GM10847 (cell line): Measurements from ENCODE around the gene ZKSCAN8.

Source experiments
- POLR2A ChIP-seq: IDR thresholded peaks from 2 replicates; pipeline ENCODE4 v1.6.1; 2011; ENCODE audit not compliant: insufficient read length; ENCODE audit errors: extremely low read depth

Gene ZKSCAN8

GRCh38 chr6:28141500-28142329 is at the start of gene ZKSCAN8:
ZKSCAN8 (plus strand) TSS chr6:28141883; CDS start chr6:28148408, 6,525 bp downstream.
- peak; percentile 70 for TF ChIP-seq POLR2A

GRCh38 chr6:28104392-28105244 is 37.1 kb upstream of the ZKSCAN8 start:
- peak; percentile 92 for TF ChIP-seq POLR2A

- no peak for TF ChIP-seq POLR2A
Measured at GRCh38 chr6:28105245-28105639, 36.4 kb upstream of the ZKSCAN8 start.

- TF ChIP-seq POLR2A = no peak
Measured at GRCh38 chr6:28107506-28107905, 34.2 kb upstream of the ZKSCAN8 start.

- TF ChIP-seq POLR2A = no peak
Measured at GRCh38 chr6:28111964-28112363, 29.7 kb upstream of the ZKSCAN8 start.

- no peak for TF ChIP-seq POLR2A
Measured at GRCh38 chr6:28115799-28116198, 25.9 kb upstream of the ZKSCAN8 start.

GRCh38 chr6:28117386-28118050 is 24.2 kb upstream of the ZKSCAN8 start:
- TF ChIP-seq POLR2A = no peak

GRCh38 chr6:28118217-28118616 is 23.5 kb upstream of the ZKSCAN8 start:
- TF ChIP-seq POLR2A = no peak

- TF ChIP-seq POLR2A = no peak
Measured at GRCh38 chr6:28121876-28122275, 19.8 kb upstream of the ZKSCAN8 start.

- TF ChIP-seq POLR2A = peak; percentile 43
Measured at GRCh38 chr6:28124350-28124970, 17.2 kb upstream of the ZKSCAN8 start, which contains the start of gene ZSCAN16. ZSCAN16 (plus strand) TSS chr6:28124609; CDS start chr6:28125444, 835 bp downstream.

- no peak for TF ChIP-seq POLR2A
Measured at GRCh38 chr6:28124971-28125353, 16.7 kb upstream of the ZKSCAN8 start.

GRCh38 chr6:28125401-28125800 is 16.3 kb upstream of the ZKSCAN8 start:
- TF ChIP-seq POLR2A = no peak

- no peak for TF ChIP-seq POLR2A
Measured at GRCh38 chr6:28134015-28134414, 7.7 kb upstream of the ZKSCAN8 start.

- TF ChIP-seq POLR2A = no peak
Measured at GRCh38 chr6:28134716-28135115, 7.0 kb upstream of the ZKSCAN8 start.

GRCh38 chr6:28135393-28135792 is 6.3 kb upstream of the ZKSCAN8 start:
- no peak for TF ChIP-seq POLR2A
